Measurements from ENCODE around the gene ATP10B.

ATP10B gene

DNA sequence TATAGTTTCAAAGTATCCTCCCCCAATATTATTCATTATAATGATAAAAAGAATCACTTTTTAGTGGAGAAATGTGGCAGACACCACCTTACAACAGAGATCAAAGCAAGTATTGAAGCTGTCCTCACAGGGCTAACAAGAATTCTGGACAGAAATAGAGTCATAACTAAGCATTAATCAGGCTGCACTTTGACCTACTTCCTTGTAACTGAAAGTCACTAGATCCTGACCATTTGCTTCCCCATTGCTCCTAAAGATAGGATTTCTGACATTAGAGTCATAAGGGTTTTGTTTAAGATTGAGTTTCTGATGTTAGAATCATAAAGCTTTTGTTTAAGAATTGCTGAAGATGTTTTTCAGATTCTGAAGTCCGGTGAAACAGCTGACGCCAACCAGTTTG, 159.7 kb downstream of the ATP10B start:
- DNase-seq (ENCODE audit: low spot score), result no peak

DNA sequence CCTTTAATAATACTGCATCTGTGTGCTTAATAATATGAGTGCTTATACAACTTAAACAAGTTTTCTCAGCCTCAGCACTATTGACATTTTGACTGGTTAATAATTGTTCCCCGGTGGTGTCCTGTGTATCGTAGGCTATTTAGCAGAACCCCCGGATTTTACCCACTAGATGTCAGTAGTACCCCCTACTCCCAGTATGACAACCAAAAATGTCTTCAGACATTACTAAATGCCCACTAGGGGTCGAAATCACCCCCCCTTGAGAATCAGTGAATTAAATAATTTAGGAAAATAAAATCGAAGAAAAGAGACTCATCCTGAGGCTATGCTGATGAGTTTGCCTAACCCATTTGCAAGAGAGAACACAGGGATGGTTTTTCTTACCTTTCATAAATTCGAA, 166.3 kb downstream of the ATP10B start:
- DNase-seq (ENCODE audit: low spot score), result no peak

- DNase-seq (ENCODE audit: low spot score), result no peak
Observed at GRCh38 chr5:160685219-160685618, 166.8 kb downstream of the ATP10B start.

DNA sequence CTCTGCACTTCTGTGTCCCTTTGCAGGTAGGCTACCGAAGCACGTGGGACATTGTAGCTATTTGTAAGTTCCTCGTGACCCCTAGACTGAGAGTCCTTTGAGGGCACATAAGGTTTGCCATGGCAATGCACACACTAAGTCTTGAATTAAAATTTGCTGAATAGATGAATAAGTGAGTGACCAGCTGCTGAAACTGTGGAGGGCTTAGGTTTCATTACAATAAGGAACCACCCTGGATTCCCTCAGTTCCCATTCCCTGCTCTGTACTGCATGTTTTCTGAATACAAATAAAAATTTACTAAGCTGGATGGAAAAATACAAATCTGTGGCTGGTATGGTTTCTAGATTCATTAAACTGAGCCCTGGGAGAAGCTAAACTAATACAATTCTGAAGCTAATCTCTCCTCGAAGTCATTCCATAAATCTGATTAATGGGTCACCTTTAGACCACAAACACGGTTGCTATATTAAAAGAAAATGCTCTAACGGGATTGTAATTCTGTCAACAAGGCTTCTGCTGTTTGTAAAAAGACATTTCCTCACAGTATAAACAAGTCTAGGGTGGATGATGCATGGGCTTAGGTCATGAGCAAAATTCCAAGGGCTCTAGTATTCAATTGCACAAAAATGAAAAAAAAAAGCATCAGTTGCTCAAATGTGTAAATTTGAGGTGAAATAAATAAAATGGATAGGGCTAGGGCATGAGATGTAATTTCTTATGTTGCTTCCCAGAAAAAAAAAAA, 172.3 kb downstream of the ATP10B start:
- DNase-seq (ENCODE audit: low spot score), result no peak

- DNase-seq (ENCODE audit: low spot score), result no peak
Observed at GRCh38 chr5:160675988-160676387, 176.0 kb downstream of the ATP10B start.

DNA sequence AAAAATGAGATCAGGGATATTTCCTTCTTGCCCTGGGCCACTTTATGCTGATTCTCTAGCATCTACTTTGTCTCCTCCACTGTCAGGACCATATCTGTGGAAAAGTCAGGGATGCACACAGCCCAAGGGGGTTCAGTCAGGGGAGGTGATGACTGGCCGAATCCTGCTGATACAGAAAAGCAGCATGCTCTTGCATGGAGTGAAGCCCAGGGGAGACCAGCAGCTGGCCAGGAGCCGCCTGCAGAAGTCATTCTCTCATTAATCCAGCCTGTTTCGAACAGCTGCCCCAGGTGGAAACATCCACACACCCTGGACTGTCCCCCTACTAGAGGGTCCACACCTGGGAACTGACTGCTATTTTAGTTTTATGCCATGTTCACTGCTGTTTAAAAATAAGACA, 177.1 kb downstream of the ATP10B start:
- DNase-seq (ENCODE audit: low spot score), result no peak

DNA sequence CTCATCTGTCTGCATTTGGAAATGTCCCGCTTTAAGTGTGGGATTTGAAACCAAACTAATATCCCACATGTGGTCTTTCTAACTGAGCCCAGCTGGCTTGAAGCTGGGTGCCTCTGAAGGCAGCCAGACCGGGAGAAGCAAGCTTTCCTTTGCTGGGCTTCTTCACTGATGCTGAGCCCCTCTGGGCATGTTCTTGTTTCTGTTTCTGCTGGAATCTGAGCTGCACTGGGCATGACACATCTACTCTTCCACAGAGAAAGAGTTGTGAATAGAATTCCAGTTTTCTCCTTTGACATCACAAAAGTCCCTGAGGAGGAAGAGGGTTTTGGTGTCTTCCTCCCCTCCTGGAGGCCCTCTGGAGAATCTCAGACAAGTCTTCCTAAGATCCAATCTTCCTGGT, 179.5 kb downstream of the ATP10B start:
- DNase-seq (ENCODE audit: low spot score), result no peak

DNA sequence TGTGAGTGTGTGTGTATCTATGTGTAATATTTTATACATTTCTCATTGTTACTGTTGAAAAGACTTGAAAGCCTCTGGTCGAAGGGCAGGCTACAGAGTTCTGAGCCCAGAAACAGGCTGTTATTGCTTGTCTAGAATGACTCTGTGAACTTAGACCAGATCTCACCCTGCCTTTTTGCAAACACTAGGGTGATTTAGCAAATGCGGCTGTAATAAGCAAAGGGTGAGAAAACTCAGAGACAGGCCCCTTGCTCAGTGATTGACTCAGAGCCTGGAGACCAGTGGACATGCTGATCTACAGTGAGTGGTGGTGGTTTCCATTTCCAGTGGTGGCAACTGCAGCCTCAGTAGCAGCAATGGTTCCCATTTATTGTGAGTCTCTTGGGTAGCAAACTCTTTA, 183.7 kb downstream of the ATP10B start:
- no peak for DNase-seq (ENCODE audit: low spot score)

- DNase-seq (ENCODE audit: low spot score), result no peak
Observed at GRCh38 chr5:160667160-160667559, 184.9 kb downstream of the ATP10B start.

GRCh38 chr5:160665460-160665859, 186.6 kb downstream of the ATP10B start:
- no peak for DNase-seq (ENCODE audit: low spot score)

DNA sequence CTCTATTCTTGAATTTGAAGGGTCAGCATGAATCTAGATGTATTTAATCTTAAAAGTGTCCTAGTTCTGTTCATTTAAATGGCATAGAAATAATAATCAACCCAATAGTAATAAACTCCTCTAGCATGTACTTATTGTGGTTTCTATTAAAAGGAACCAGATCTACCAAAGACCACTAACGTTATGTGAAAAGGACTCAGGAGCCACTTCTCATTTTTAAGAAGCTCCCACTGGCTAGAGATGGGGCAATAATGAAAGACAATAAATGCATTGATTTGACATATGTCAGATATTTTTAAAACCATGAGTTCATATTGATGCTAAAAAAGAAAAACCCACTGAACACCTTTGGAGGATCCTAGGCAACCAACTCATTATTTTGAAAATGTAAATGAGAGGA, 191.9 kb downstream of the ATP10B start:
- DNase-seq (ENCODE audit: low spot score), result no peak

DNA sequence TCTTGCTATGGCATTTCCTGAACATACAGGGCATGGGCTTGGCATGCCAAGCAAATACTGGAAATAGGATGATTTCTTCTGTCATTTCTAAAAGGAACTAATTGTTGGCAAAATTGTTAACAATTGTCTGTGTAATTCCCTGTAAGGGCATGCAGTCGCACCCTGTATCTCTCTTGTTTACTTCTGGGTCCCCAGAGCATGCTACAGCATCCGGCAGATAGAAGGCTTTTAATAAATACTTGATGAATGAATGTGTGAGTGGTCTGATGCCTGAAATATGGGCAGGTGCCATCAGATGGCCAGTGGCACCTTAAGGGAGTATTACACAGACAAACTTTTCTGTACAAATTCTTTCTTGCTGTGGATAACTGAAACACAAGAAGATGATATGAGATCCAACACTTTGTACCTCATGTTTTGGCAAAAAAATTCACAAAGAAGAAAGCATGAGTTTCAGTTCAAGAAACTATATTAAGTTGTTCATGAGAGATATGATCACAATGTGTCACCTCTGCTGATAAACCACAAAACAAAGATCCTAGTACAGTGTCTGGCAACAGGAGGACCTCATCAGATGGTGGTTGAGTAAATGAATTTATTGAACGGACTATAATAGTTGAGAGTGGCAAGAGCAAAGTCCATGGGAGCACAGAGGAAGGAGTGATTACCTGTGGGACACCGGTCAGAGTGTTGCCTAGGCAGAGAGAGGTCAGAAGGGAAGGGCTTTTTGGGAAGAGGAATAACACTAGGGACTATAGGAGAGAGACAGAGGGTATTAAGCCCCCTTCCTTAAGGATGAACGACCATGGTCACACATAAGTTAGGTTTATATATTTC, 194.2 kb downstream of the ATP10B start:
- no peak for DNase-seq (ENCODE audit: low spot score)

GRCh38 chr5:160657068-160657507, 194.9 kb downstream of the ATP10B start:
- no peak for DNase-seq (ENCODE audit: low spot score)

DNA sequence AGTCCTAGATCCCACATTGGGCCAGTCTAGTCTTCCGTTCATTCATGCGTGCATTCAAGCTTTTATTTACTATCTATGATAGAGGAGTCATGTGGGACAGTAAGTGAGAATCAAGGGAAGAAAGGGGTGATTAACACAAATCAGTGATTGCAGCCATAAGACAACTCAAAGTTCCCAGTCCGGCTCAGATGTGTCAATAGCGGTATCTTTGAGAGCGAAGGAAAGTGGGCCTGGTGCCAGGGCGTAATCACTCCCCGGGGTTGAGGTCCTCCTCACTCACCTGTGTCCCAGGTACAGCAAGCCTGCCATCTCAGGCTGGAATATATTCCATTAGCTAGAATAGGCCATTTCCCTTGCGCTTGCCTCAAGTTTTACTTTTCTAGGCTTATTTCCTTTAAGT, 196.3 kb downstream of the ATP10B start:
- no peak for DNase-seq (ENCODE audit: low spot score)

DNA sequence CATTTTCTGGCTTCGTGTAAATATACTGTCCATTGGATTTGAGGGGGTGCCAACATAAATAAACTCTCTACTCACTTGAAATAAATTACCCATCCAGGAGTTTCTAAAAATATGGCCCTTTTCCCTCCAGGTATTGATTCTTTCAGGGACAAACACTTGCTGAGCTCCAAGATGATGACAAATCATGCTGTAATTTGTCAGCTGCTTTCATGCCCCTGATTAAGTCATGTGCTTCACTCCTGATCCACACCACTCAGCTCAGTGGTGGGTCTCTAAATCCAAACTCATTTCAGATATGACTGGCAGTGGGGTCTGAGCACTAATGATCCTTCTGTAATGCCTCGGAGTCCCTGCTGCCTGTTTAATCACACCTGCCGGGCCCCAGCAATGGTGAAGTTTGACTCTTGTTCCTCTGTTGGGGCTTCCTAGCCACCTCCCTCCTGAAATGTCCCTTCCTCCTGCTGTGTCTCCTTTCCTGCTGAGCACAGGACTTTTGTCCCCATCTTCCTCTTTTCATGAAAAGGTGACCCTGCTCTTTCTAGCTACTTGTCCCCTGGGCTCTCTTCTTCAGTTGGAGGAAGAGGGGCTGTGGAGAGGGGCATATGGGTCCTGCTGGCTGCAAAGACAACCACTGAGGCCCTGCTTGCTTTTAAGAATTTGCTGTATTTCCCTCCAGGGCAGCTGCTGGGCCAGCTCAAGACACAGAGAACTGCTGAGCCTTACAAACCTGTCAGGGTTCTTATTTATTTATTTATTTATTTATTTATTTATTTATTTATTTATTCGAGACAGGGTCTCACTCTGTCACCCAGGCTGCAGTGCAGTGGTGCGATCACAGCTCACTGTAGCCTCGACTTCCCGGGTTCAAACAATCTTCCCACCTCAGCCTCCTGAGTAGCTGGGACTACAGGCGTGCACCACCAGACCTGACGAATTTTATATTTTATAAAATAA, 200.0 kb downstream of the ATP10B start:
- DNase-seq (ENCODE audit: low spot score), result no peak

DNA sequence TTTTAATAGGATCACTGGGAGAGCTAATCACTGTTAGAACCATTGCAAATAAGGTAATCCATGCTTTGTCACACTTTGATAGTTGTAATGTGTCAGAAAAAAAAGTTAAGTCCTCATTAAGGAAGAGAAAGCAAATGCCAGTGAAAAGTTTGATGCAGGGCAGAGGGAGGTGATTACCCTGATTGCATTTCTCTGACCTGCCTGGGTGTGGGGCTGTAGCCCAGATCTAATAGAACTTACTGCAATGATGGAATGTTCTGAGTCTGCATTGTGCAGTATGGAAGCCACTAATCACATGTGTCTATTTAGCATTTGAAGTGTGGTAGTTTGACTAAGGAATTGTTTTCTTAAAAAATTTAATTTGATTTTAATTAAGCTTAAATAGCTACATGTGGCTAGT, 202.7 kb downstream of the ATP10B start:
- DNase-seq (ENCODE audit: low spot score), result no peak

DNA sequence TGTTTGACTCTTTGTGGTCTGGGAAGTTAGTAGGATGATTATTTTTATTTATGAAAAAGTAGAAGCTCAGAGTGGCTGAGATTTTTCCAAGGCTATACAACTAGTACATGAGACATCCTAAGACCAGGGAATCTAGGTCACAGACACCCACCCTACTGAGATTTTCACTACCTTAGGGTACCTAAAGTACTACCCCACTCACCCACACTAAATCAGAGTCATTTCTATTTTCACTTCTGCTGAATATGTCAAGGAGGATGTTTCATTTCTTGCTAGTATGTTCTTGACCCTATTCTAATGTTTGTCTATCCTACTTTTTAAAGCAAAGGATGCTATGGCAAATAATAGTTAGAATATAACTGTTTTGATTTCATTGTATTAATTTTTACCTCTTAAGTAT, 206.0 kb downstream of the ATP10B start:
- DNase-seq (ENCODE audit: low spot score), result no peak

DNA sequence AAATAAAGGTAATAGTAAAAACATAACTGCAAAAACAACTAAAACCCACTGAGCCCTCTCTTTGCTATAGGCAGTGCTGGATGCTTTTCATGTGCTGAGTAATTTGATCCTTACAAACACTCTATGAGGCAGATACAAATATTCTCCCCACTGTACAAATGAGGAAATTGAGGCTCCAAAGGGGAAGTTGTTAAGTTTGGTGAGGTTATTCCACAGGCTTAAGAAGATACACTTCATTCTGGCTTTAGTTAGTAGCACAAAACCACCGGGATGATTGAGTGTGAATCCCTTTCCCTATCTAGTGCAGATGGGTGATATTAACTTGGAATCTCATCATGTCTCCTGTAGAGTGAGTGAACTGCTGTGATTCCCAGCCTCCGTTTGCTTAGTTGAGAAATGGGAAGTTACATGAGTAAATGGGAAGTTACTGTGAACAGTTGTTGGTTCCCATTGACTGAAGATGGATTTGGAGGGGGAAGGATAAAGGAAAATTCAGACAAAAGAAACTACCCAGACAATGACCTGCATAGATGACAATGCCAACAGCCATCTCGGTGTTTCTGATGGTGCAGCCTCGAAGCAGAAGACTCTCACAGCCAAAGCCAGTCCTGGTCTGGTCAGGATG, 208.3 kb downstream of the ATP10B start:
- no peak for DNase-seq (ENCODE audit: low spot score)

- no peak for DNase-seq (ENCODE audit: low spot score)
Observed at GRCh38 chr5:160641405-160641804, 210.6 kb downstream of the ATP10B start.

DNA sequence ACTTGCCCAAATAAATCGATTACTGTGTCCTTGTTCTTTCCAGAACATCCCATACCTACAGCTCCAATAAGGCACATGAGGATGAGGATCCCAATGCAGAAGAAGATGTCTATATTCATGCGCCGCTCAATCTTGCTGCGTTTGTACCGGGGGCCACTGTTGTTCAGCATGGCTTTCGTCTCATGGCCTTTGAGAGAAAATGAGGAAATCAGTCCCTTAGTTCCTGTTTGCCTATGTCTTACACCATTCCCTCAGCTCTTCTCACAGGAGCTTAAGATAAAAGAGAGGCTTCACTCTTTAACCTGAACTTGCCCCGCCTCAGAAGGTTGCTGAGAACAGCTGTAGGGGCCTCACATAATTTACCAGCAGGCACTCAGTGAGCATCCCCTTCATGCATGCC, 211.6 kb downstream of the ATP10B start:
- no peak for DNase-seq (ENCODE audit: low spot score)

DNA sequence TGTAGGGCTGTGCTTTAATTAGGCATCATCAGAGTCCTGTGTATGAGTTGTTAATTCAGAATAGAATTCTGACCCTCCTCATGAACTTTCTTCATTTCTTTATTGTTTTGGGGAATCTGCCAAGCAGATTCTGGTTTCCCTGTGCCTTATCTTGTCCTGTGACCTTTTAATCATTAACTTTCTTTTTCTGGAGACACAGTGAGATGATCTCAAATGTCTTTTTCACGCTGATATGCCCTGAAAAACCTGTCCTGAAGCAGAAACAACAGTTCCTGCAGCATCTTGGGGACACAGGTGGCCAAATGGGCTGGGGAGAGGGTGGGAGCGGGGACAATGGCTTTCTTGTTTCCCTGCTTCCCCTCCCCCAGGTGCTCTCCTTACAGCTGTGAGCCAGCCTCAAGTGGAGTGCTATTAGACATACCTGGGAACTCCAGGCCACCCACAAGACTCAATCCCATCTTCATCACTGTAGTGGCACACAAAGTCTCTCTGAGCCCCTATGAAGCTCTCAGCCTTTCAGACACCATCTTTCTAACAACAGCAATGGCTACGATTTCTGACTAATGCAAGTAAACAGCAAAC, 213.8 kb downstream of the ATP10B start:
- DNase-seq (ENCODE audit: low spot score), result no peak

Measured in AG08396 (cell line).